ENCODE data around the gene ME3.

Gene ME3

GRCh38 chr11:86693518-86693917 is 21.1 kb upstream of the ME3 start:
- in situ Hi-C loops (cut with MboI; ENCODE audit: low sequenced_read_pairs): no loop called here

DNA sequence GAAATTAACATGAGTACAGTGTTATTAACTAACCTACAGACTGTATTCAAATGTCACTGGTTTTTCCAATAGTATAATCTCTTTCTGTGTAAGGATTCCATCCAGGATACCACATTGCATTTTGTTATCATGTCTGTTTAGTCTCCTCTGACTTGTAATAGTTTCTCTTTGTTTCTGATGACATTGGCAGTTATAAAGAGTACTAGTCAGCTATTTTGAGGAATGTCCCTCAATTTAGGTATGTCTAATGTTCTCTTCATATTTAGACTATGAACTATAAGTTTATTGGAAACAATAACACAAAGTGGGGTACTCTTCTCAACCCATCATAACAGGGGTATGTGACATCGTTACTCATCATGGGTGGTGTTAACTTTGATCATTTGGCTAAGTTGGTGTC is 20.3 kb upstream of the ME3 start:
- in situ Hi-C loops (cut with MboI; ENCODE audit: low sequenced_read_pairs): no loop called here

DNA sequence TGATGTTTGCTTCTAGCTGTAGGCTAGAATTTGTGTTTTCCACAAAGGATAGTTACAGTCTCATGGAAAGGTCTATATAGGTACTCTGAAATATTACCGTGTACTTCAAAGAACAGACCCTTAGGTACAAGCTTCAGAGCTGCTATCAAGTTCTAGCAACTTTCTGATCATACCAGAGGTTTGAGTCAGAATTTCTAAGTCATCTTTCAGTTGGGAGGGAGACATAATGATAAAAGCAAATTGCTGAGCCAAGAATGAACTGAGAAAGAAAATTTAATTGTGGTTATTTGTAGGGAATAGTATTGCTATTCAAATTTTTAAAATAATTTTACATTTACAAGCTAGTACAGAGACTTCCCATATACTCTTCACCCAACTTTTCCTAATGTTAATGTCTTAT is 19.9 kb upstream of the ME3 start:
- in situ Hi-C loops (cut with MboI; ENCODE audit: low sequenced_read_pairs): no loop called here

GRCh38 chr11:86688398-86689179 is 16.2 kb upstream of the ME3 start:
- in situ Hi-C loops (cut with MboI; ENCODE audit: low sequenced_read_pairs): no loop called here

- in situ Hi-C loops (cut with MboI; ENCODE audit: low sequenced_read_pairs): no loop called here
Observed at GRCh38 chr11:86687185-86687778, 14.9 kb upstream of the ME3 start.

- in situ Hi-C loops (cut with MboI; ENCODE audit: low sequenced_read_pairs): no loop called here
Observed at GRCh38 chr11:86686531-86686930, 14.1 kb upstream of the ME3 start.

DNA sequence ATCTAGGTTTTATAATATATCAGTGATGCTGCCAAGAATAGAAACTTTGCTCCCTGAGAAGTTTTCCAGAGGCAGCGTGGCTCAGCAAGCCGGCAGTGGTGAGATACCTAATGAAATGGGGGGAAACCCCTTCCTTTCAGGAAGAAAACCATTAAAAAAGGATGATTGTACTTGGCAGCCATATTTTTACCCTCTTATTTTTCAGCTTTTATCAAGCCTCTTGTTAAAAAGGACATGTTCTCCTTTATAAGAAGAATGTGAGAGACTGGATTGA is 9.0 kb upstream of the ME3 start:
- in situ Hi-C loops (cut with MboI; ENCODE audit: low sequenced_read_pairs): no loop called here

DNA sequence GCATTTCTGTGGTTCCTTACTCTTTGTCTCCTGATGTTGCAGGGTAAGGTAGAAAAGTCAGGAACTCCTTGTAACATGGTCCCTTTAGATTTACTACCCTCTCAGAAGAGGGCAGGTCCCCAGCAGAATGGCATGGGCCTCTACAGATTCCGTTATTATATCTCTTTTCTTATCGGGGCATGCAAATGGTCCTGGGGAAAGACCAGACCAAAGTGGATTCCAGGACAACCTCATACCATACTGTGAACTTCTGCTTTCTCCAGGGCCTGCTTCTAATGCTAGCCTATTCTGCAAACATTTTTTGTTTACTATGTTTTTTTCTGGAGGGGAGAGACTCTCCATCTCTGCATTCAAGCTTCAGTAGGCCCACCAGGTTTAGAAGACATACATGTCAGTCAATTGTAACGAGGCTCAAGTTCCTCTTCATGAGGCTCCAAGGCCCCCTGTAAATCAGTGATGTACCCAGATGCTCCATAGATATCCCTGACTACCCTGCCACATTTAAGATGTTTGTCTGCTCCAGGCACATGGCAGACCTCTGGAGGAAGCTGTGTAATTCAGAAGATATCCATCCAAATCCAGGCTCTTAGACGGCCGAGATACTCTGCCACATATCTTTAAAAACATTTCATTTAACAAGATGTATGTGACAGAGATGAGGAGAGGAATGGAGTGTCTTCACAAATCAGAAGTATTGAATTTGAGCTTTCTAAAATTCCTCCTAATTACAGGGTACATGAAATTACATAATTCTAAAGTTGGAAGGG is 8.5 kb upstream of the ME3 start:
- in situ Hi-C loops (cut with MboI; ENCODE audit: low sequenced_read_pairs): no loop called here

- in situ Hi-C loops (cut with MboI; ENCODE audit: low sequenced_read_pairs): no loop called here
Observed at GRCh38 chr11:86678823-86679222, 6.4 kb upstream of the ME3 start.

GRCh38 chr11:86678296-86678695 is 5.9 kb upstream of the ME3 start:
- in situ Hi-C loops (cut with MboI; ENCODE audit: low sequenced_read_pairs): no loop called here

DNA sequence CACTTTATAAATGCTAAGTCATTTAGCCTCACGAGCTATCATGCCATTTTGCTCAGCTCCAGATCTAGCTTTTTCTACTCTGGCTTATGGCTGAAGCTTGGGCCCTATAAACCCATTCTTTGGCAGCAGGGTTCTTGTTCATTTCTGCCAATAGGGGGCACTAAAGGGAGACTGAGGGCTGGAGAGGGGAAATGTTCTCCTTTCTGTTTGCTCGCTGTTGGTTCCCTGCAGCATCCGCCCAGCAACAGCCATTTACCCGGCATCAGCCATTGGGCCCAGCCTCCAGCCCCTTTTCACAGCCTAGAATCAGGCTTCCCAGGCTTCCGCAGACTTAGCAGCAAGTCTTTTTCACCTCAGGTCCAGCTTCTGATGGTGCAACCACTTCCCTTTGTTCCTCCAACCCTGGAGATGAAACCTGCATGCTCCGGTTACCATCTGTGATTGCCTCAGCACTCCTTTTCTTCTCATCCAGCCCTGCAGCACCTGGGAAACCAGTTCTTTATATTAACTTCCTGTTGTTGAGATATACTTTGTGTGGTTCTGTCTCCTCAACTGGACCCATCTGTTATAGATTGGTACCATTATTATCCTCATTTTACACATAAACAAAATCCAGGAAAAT is 4.2 kb upstream of the ME3 start:
- in situ Hi-C loops (cut with MboI; ENCODE audit: low sequenced_read_pairs): no loop called here

- in situ Hi-C loops (cut with MboI; ENCODE audit: low sequenced_read_pairs): no loop called here
Observed at GRCh38 chr11:86676010-86676409, 3.6 kb upstream of the ME3 start.

DNA sequence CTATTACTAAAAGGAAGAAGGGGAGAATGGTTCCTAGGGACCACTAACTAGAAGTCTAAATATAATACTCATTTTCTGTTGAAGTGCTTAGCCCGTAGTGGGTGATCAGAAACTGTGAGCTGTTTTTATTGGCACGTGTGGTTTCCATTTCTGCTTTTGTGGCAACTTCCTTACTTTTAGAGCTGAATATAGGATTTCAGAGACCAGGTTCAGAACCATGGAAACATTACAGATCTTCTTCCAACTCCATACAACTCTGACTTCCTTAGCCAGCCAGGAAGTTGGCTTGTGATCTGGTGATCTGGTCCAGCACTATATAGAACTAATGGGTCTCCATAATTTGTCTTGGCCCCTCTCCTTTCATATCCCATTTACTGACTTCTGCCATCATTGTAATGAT is 2.6 kb upstream of the ME3 start:
- in situ Hi-C loops (cut with MboI; ENCODE audit: low sequenced_read_pairs): no loop called here

- in situ Hi-C loops (cut with MboI; ENCODE audit: low sequenced_read_pairs): no loop called here
Observed at GRCh38 chr11:86673872-86674750, 1.7 kb upstream of the ME3 start.

DNA sequence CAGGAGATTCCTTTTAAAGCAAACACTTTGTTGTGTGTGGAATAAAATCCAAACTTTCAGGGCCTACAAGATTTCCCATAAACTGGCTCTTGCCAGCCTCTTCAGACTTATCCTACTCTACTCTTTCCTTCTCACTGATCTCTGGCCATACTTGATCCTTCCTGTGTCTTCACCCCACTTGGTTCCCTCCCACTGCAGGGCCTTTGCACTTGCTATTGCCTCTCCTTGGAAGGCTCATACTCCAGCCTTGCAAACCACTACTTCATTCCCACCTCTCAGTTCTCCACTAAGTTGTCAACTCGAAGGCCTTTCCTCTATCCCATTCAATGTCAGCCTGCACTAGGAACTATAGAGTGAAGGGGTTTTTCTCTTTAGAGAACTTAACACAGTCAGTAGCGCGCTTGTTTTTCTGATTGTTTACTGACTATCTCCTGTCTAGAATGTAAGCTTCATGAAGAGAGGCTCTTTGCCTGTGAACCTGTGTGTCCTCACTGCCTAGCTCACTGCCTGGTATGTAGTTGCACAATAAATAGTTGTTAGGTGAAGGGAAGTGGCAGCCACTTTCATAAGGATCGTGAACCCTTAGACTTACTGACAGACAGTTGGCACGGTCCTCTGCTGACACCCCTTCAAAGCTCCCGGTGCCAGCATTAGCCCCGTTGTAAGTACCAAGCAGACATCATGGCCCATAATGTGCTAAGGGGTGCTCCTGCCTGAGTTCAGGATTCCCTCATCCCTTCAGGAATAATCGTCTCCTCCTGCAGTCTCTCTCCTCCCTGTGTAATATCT is 833 bp upstream of the ME3 start:
- in situ Hi-C loops (cut with MboI; ENCODE audit: low sequenced_read_pairs): no loop called here

- in situ Hi-C loops (cut with MboI; ENCODE audit: low sequenced_read_pairs): no loop called here
Observed at GRCh38 chr11:86671531-86672006, 847 bp downstream of the ME3 start.

DNA sequence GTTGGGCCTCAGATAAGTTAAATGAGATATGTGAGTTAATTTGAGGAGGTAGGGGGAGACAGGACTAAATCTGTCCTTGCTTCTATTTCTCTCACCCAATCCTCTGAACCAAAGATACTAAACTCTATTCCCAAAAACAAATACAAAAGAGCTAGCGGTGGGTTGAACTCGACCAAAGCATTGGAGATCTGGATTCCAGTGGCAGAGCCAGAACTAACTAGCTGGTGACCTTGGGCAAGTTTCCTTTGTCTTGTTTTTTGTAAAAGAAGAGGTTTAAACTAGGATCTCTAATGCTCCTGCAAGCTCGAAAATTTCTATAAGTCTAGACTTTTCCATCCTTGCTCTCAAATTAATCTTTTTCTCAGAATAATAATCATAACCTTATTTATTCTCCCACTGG is 1.5 kb downstream of the ME3 start:
- in situ Hi-C loops (cut with MboI; ENCODE audit: low sequenced_read_pairs): no loop called here

DNA sequence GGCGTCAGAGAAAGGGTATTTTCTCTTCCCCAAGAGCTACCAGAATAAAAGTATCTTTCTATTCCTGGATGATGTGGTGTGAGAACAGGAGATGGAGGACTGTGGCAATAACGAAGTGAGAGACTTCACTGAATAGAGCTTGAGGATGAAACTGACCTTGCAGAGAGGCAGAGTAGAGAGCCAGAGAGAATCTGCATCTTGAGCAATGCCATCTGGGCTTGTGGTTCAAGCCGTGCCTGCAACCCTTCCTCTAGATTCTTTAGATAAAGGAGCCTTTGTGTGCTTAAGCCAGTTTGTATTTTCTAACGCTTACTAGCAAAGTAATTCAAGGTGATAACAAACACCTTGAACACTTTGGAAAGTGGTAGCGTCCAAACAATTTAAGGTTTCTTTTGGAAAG is 2.2 kb downstream of the ME3 start:
- in situ Hi-C loops (cut with MboI; ENCODE audit: low sequenced_read_pairs): no loop called here

- in situ Hi-C loops (cut with MboI; ENCODE audit: low sequenced_read_pairs): no loop called here
Observed at GRCh38 chr11:86669424-86669823, 3.0 kb downstream of the ME3 start.

DNA sequence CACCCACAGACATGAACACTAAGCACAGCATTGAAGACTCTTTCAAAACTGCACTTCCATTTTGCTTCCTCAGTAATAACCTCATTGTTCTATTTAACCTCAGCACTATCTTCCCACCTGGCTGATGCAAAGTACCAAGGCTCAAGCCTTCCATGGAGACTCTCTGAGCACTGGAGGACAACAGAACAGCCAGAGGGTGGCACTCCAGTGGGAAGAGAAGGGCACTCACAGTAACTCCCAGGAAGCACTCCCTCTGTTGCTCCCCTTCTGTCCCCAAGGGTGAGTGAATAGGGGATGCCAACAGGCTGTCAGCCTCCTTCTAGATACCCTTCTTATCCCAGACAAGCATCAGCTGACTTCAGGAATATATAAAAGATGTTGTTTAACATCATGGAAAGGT is 3.5 kb downstream of the ME3 start:
- in situ Hi-C loops (cut with MboI; ENCODE audit: low sequenced_read_pairs): no loop called here
